Measurements from ENCODE around the gene CUL9. TPM values are rescaled to one million over a fixed set of nuclear protein-coding genes. Genes with fewer than 3 reads are reported as not detected.

The CUL9 gene
- total and polyA plus RNA-seq, 3 experiments from 2014 or later, result 9.0 to 38.3 (median 35.3) TPM

DNA sequence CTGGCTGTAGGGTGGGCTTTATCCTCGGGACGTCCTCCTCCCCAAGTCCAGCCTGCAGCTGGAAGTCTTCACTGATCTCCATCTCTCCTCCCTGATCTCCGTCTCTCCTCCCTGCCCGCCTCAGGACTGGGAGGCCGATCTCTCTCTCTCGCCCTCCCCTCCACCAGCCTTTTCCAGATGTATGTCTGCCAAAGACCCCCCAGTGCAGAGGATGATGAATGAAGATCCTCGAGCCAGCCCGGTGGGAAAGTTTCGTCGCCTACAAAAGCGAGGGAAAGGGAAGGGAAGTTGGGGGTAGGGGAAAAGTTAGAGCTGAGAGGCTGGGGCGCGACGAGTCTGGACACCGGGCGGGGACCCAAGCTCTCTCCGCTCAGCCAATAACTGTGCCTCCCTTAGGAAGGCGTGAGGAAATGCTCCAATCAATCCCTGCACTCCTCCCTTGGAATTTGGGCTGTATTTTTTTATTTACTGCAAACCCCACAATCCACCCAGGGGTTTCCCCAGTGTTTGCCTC lies 11.5 kb upstream of the CUL9 start:
- Mint-ChIP-seq H3K27me3 (no peaks in the 10 kb centered on the region), H3K9me3 (no peaks in the 10 kb centered on the region), H3K4me1 (peaks cover 37 to 42% (median 42%) of the 10 kb centered on the region in 3 donors), H3K4me3 (peak overlapping the region; percentile 78 to 96 (median 91)), H3K27ac (peak overlapping the region; percentile 59 to 100 (median 96)), H3K36me3 (peaks cover 0 to 17% (median 0%) of the 10 kb centered on the region in 3 donors)
- Histone ChIP-seq H3K9me3 (ENCODE audit: low read length) (no peaks in the 10 kb centered on the region), H3K4me1 (ENCODE audit: insufficient read depth, low read length) (peaks cover 39% of the 10 kb centered on the region), H3K27me3 (ENCODE audit: insufficient read depth, low read length, poor library complexity, severe bottlenecking) (no peaks in the 10 kb centered on the region), H3K4me3 (ENCODE audit: low read length) (peak overlapping the region; percentile 92), H3K36me3 (ENCODE audit: insufficient read depth, low read length) (peaks cover 2% of the 10 kb centered on the region), H3K27ac (ENCODE audit: low read depth, low read length) (peak overlapping the region; percentile 88)
- no peak for DNase-seq
- ChIA-PET POLR2A (interaction anchor here (1.1 kb wide), 1 partner anchor 111 kb away, joined by 3 read pairs; the partner anchor contains the start of genes KLC4 and MRPL2), CTCF (interaction anchor here (1.0 to 1.2 kb wide), 2 partner anchors 26 to 54 kb away, joined by 3 to 6 read pairs; no protein-coding TSS in a partner anchor)

DNA sequence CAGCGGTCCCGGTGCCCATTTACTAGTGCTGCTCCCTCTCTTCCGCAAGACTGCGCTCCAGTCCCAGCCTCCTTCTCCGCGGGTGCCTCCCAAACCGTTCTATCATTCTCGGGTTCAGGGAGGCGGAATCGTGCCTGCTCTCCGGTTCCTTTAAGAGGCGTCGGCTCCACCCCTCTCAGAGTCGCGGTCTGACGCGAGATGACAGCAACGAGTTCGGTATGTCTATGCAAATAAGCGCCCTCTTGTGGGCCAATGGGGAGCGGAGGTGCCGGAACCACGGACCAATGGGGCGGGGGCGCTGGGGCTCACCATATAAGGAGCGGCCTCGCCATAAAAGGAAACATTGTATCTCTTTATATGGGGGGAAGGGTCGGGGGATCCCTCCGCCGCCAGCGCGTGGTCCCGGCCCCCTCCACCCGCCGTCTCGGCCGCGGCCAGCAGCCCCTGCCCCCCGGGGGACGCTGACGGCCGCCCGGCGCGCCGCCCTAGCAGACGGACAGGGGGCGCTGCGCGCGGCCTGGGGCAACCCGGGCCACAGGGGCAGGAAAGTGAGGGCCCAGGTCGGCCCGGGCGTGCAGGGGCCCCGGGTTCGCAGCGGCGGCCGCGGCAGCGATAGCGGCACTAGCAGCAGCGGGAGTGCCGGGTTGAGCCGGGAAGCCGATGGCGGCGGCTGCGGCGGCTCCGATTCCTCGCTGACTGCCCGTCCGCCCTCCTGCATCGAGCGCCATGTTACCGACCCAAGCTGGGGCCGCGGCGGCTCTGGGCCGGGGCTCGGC lies 10.9 kb upstream of the CUL9 start, which contains the start of gene SRF:
Gene SRF (plus strand): TSS at position 339 of the 776 bp plus-strand sequence. CDS start 388 bp downstream, at position 727.
- H3K27ac Mint-ChIP-seq, result peak within 1 kb of the TSS; percentile 95 to 100 (median 97)
- H3K9me3 Mint-ChIP-seq, result no peaks in the 10 kb centered on the region
- POLR2A ChIA-PET, result interaction anchor here (1.1 to 2.1 kb wide), 4 partner anchors 53 to 1076 kb away, joined by 3 to 7 read pairs (median 4); partner anchors contain the start of genes CNPY3, HSP90AB1, KLC4 and MRPL2
- H3K27me3 ChIP-seq (ENCODE audit: insufficient read depth, low read length, poor library complexity, severe bottlenecking), result no peaks in the 10 kb centered on the region
- peaks cover 0 to 23% (median 0%) of the 10 kb centered on the region in 3 donors for H3K36me3 Mint-ChIP-seq
- H3K4me1 ChIP-seq (ENCODE audit: insufficient read depth, low read length), result peaks cover 39% of the 10 kb centered on the region
- H3K27ac ChIP-seq (ENCODE audit: low read depth, low read length), result peak within 1 kb of the TSS; percentile 88
- peaks cover 39 to 48% (median 44%) of the 10 kb centered on the region in 3 donors for H3K4me1 Mint-ChIP-seq
- peak within 1 kb of the TSS; percentile 92 to 98 (median 94) for H3K4me3 Mint-ChIP-seq
- H3K27me3 Mint-ChIP-seq, result no peaks in the 10 kb centered on the region
- peak; percentile 97 to 99 (median 99) for DNase-seq
- CTCF ChIA-PET, result interaction anchor here (1.0 to 4.8 kb wide), 6 partner anchors 9 to 58 kb away, joined by 3 to 22 read pairs (median 6); partner anchors contain the start of genes CUL9 and DNPH1
- no peaks in the 10 kb centered on the region for H3K9me3 ChIP-seq (ENCODE audit: low read length)
- H3K4me3 ChIP-seq (ENCODE audit: low read length), result peak within 1 kb of the TSS; percentile 92
- H3K36me3 ChIP-seq (ENCODE audit: insufficient read depth, low read length), result peaks cover 9% of the 10 kb centered on the region

DNA sequence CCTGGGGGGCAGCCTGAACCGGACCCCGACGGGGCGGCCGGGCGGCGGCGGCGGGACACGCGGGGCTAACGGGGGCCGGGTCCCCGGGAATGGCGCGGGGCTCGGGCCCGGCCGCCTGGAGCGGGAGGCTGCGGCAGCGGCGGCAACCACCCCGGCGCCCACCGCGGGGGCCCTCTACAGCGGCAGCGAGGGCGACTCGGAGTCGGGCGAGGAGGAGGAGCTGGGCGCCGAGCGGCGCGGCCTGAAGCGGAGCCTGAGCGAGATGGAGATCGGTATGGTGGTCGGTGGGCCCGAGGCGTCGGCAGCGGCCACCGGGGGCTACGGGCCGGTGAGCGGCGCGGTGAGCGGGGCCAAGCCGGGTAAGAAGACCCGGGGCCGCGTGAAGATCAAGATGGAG lies 10.3 kb upstream of the CUL9 start:
- H3K4me1 Mint-ChIP-seq, result peaks cover 39 to 50% (median 44%) of the 10 kb centered on the region in 3 donors

DNA sequence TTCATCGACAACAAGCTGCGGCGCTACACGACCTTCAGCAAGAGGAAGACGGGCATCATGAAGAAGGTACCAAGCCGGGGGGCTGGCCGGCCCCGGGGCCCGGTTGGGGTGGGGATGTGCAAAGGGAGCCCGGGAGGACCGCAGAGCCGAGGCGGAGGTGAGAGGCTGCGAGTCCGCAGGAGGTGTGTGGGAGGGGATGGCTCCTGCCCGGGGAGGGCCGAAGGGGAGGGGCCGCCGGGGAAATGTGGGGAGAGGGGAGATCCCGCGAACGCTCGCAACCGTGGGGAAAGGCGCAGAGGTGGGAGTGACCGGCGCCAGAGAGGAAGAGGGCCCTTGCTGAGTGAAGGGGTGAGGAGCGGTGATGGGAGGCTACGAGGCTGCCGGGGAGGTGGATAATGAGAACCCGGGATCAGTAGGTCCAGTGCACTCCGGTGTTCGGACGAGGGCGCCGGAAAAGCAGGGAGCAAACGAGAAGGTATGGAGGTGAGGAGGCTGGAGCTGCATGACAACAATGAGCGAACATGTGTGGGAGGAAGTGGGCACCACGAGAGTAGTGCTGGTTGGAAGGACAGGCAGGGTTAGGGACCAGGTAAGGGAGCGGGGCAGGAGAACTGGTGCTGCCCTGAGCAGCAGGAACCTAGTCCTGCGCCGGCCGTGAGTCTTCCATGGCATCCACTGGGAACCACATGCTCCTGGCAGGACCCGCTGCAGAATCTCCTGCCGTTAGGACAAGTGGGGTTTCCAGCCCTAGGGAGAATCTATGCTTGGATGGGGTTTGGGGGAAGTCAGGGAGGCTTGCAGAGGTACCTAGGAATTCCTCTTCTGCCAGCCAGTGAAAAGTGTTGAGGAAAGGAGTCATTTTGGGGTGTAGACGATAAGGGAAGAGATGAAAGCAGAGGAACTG lies 9.6 kb upstream of the CUL9 start:
- Histone ChIP-seq H3K9me3 (ENCODE audit: low read length) (no peaks in the 10 kb centered on the region), H3K27ac (ENCODE audit: low read depth, low read length) (peak overlapping the region; percentile 88), H3K27me3 (ENCODE audit: insufficient read depth, low read length, poor library complexity, severe bottlenecking) (no peaks in the 10 kb centered on the region), H3K4me1 (ENCODE audit: insufficient read depth, low read length) (peaks cover 39% of the 10 kb centered on the region), H3K36me3 (ENCODE audit: insufficient read depth, low read length) (peaks cover 16% of the 10 kb centered on the region), H3K4me3 (ENCODE audit: low read length) (peak overlapping the region; percentile 76)
- Mint-ChIP-seq H3K4me3 (peak overlapping the region; percentile 92 to 98 (median 93)), H3K36me3 (peaks cover 0 to 32% (median 3%) of the 10 kb centered on the region in 3 donors), H3K9me3 (no peaks in the 10 kb centered on the region), H3K27ac (peak overlapping the region; percentile 91 to 98 (median 96)), H3K27me3 (no peaks in the 10 kb centered on the region), H3K4me1 (peaks cover 39 to 50% (median 44%) of the 10 kb centered on the region in 3 donors)
- POLR2A ChIA-PET, result interaction anchor here (0.6 to 2.5 kb wide), 5 partner anchors 10 to 1075 kb away, joined by 3 to 9 read pairs (median 6); partner anchors contain the start of genes CNPY3, CUL9, HSP90AB1 and KLC4
- CTCF ChIA-PET, result interaction anchor here (0.8 to 4.8 kb wide), 7 partner anchors 8 to 243 kb away, joined by 3 to 22 read pairs (median 4); partner anchors contain the start of genes CNPY3, CUL9 and DNPH1
- DNase-seq, result peak; percentile 29 to 76 (median 40)

More for the DNA sequence above, 10.3 kb upstream of the CUL9 start:
- Histone ChIP-seq H3K27ac (ENCODE audit: low read depth, low read length) (peak overlapping the region; percentile 88), H3K4me1 (ENCODE audit: insufficient read depth, low read length) (peaks cover 39% of the 10 kb centered on the region), H3K36me3 (ENCODE audit: insufficient read depth, low read length) (peaks cover 14% of the 10 kb centered on the region), H3K27me3 (ENCODE audit: insufficient read depth, low read length, poor library complexity, severe bottlenecking) (no peaks in the 10 kb centered on the region), H3K4me3 (ENCODE audit: low read length) (peak overlapping the region; percentile 92), H3K9me3 (ENCODE audit: low read length) (no peaks in the 10 kb centered on the region)
- POLR2A ChIA-PET, result interaction anchor here (0.6 to 2.5 kb wide), 5 partner anchors 11 to 1075 kb away, joined by 3 to 9 read pairs (median 6); partner anchors contain the start of genes CNPY3, CUL9, HSP90AB1 and KLC4
- Mint-ChIP-seq H3K27ac (peak overlapping the region; percentile 91 to 98 (median 96)), H3K9me3 (no peaks in the 10 kb centered on the region), H3K27me3 (no peaks in the 10 kb centered on the region), H3K36me3 (peaks cover 0 to 29% (median 2%) of the 10 kb centered on the region in 3 donors), H3K4me3 (peak overlapping the region; percentile 92 to 98 (median 94))
- peak in 3 of 5 donors; percentile 18 to 68 (median 30) for DNase-seq
- CTCF ChIA-PET, result interaction anchor here (0.8 to 4.8 kb wide), 6 partner anchors 8 to 242 kb away, joined by 3 to 22 read pairs (median 5); partner anchors contain the start of genes CNPY3, CUL9 and DNPH1

DNA sequence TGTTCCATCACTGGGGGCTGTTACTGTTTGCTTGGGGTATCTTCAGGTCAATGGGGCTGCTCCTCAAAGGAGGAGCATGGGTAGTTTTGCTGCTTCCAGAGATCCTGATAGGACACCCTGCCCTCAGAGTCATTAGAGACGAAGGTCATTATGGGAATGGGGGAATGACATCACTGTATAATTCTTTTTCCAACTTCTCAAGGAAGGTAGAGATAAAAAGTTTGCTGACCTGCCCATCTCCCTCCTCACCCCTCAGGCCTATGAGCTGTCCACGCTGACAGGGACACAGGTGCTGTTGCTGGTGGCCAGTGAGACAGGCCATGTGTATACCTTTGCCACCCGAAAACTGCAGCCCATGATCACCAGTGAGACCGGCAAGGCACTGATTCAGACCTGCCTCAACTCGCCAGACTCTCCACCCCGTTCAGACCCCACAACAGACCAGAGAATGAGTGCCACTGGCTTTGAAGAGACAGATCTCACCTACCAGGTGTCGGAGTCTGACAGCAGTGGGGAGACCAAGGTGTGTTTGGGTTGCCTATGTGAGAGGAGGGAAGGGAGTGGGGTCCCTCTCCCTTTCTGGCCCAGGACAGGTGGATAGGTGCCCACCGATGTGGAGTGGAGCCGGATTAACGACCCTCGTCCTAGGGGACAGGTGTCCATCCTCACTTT lies 8.3 kb upstream of the CUL9 start:
- Histone ChIP-seq H3K36me3 (ENCODE audit: insufficient read depth, low read length) (peaks cover 25% of the 10 kb centered on the region), H3K4me1 (ENCODE audit: insufficient read depth, low read length) (peaks cover 39% of the 10 kb centered on the region), H3K27me3 (ENCODE audit: insufficient read depth, low read length, poor library complexity, severe bottlenecking) (no peaks in the 10 kb centered on the region), H3K4me3 (ENCODE audit: low read length) (peak overlapping the region; percentile 76), H3K9me3 (ENCODE audit: low read length) (no peaks in the 10 kb centered on the region), H3K27ac (ENCODE audit: low read depth, low read length) (peak overlapping the region; percentile 88)
- no peaks in the 10 kb centered on the region for H3K27me3 Mint-ChIP-seq
- H3K36me3 Mint-ChIP-seq, result peaks cover 4 to 44% (median 7%) of the 10 kb centered on the region in 3 donors
- peak overlapping the region; percentile 91 to 98 (median 96) for H3K27ac Mint-ChIP-seq
- ChIA-PET CTCF (interaction anchor here (1.6 to 4.8 kb wide), 3 partner anchors 12 to 55 kb away, joined by 3 to 22 read pairs (median 9); partner anchors contain the start of gene DNPH1), POLR2A (interaction anchor here (0.7 to 2.5 kb wide), 6 partner anchors 9 to 244 kb away, joined by 3 to 9 read pairs (median 4); partner anchors contain the start of genes CNPY3, CUL7, CUL9 and DNPH1)
- H3K9me3 Mint-ChIP-seq, result no peaks in the 10 kb centered on the region
- DNase-seq, result peak in 4 of 5 donors; percentile 10 to 66 (median 24)
- H3K4me1 Mint-ChIP-seq, result peaks cover 41 to 53% (median 44%) of the 10 kb centered on the region in 3 donors
- H3K4me3 Mint-ChIP-seq, result peak overlapping the region; percentile 92 to 98 (median 93)

DNA sequence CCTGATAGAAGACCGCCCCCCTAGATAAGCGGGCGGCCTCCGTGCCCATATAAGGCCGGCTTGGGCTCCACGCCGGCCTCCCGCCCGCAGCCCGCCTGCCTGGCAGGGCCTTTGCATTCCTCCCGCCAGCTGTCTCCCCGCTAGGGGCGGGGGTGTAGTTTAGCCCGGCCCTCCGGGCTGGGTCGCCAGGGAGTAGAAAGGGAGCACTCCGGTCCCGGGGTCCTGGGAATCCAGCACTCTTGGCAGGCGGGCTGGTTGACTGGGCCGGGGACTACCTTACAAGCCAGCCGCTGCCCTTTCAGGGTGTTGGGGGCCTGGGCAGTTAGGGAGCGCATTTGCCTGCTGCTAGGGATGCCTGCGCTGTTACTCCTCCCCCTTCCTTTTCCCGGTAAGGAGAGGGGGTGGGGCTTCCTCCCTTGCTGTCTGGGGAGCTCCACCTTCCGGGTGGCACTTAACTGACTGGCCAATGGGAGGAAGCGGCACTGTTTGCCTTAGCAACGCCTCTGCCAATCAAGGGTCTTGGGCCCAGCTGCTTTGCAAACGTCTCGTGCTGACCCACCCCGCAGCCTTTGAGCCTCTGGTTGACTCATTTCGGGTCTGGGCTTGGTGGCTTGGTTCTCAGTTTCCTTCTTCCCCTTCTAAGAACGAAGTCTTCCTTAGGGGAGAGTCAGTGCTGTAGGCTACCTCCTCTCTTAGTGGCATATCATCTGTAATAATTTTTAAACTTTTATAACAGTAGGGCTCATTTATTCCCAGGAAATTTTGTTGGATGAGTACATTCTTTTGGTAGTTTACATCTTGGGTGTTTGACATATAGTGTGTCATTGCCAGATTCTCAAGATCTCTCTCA lies 7.5 kb upstream of the CUL9 start:
- Histone ChIP-seq H3K9me3 (ENCODE audit: low read length) (no peaks in the 10 kb centered on the region), H3K4me1 (ENCODE audit: insufficient read depth, low read length) (peaks cover 39% of the 10 kb centered on the region), H3K4me3 (ENCODE audit: low read length) (peak overlapping the region; percentile 61), H3K36me3 (ENCODE audit: insufficient read depth, low read length) (peaks cover 28% of the 10 kb centered on the region), H3K27me3 (ENCODE audit: insufficient read depth, low read length, poor library complexity, severe bottlenecking) (no peaks in the 10 kb centered on the region), H3K27ac (ENCODE audit: low read depth, low read length) (peak overlapping the region; percentile 64)
- no peaks in the 10 kb centered on the region for H3K9me3 Mint-ChIP-seq
- H3K27me3 Mint-ChIP-seq, result no peaks in the 10 kb centered on the region
- DNase-seq, result peak; percentile 89 to 97 (median 91)
- H3K4me1 Mint-ChIP-seq, result peaks cover 41 to 53% (median 44%) of the 10 kb centered on the region in 3 donors
- POLR2A ChIA-PET, result interaction anchor here (0.7 to 2.5 kb wide), 8 partner anchors 8 to 392 kb away, joined by 3 to 9 read pairs (median 4); partner anchors contain the start of genes CNPY3, CUL7, CUL9 and DNPH1
- peak overlapping the region; percentile 92 to 98 (median 93) for H3K4me3 Mint-ChIP-seq
- H3K27ac Mint-ChIP-seq, result peak overlapping the region; percentile 91 to 98 (median 96)
- H3K36me3 Mint-ChIP-seq, result peaks cover 4 to 52% (median 7%) of the 10 kb centered on the region in 3 donors
- CTCF ChIA-PET, result interaction anchor here (0.6 to 4.8 kb wide), 5 partner anchors 11 to 332 kb away, joined by 3 to 22 read pairs (median 3); partner anchors contain the start of gene DNPH1

Data from CD8-positive, alpha-beta memory T cell (primary cell).